ENCODE measurements around the gene KRT15.

DNA sequence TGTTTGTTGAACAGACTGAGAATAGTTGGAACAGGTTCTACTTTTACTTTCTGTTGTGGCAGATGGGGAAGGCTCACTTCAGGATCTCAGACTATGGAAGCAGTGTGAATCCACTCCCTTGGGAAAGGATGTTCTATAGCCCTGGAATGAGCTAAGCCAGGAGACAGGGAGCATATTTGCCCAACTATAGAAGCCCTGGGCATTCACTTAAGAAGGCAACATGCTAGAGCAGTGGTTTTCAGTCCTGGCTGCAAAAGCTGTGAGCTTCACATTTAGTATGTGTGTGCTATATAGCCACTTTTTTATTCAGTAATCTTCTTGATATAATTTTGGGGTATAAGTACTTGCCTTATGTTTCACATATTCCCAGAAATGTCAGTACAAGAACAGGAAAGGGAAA is 50.3 kb downstream of the KRT15 start:
- TF ChIP-seq EP300 (IDR thresholded peaks at IDR 0.05; ENCODE audit: borderline replicate concordance in 1 of 2, low read depth in 1 of 2, low read length in 1 of 2) (no peak), JUND (IDR thresholded peaks at IDR 0.05) (no peak), TAF1 (IDR thresholded peaks at IDR 0.05; ENCODE audit: borderline replicate concordance, low read depth, low read length) (no peak), POLR2AphosphoS5 (IDR thresholded peaks at IDR 0.05; ENCODE audit: low read depth, low read length) (no peak), MEF2A (IDR thresholded peaks at IDR 0.05; ENCODE audit: borderline replicate concordance, low read depth) (no peak), RFX5 (IDR thresholded peaks at IDR 0.05; ENCODE audit: low read length) (no peak), TCF12 (IDR thresholded peaks at IDR 0.05) (no peak), RCOR1 (IDR thresholded peaks at IDR 0.05; ENCODE audit: low read length) (no peak), YY1 (IDR thresholded peaks at IDR 0.05; ENCODE audit: low read depth) (no peak), CHD2 (IDR thresholded peaks at IDR 0.05; ENCODE audit: low read length, partially characterized antibody) (no peak), SMC3 (IDR thresholded peaks at IDR 0.05; ENCODE audit: low read depth, low read length) (no peak)
- TF ChIP-seq, protein P1, sequence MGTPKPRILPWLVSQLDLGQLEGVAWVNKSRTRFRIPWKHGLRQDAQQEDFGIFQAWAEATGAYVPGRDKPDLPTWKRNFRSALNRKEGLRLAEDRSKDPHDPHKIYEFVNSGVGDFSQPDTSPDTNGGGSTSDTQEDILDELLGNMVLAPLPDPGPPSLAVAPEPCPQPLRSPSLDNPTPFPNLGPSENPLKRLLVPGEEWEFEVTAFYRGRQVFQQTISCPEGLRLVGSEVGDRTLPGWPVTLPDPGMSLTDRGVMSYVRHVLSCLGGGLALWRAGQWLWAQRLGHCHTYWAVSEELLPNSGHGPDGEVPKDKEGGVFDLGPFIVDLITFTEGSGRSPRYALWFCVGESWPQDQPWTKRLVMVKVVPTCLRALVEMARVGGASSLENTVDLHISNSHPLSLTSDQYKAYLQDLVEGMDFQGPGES (IDR thresholded peaks at IDR 0.05; ENCODE audit: low read depth, low read length) = no peak
- TF ChIP-seq, protein P2, sequence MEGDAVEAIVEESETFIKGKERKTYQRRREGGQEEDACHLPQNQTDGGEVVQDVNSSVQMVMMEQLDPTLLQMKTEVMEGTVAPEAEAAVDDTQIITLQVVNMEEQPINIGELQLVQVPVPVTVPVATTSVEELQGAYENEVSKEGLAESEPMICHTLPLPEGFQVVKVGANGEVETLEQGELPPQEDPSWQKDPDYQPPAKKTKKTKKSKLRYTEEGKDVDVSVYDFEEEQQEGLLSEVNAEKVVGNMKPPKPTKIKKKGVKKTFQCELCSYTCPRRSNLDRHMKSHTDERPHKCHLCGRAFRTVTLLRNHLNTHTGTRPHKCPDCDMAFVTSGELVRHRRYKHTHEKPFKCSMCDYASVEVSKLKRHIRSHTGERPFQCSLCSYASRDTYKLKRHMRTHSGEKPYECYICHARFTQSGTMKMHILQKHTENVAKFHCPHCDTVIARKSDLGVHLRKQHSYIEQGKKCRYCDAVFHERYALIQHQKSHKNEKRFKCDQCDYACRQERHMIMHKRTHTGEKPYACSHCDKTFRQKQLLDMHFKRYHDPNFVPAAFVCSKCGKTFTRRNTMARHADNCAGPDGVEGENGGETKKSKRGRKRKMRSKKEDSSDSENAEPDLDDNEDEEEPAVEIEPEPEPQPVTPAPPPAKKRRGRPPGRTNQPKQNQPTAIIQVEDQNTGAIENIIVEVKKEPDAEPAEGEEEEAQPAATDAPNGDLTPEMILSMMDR (IDR thresholded peaks at IDR 0.05) = no peak
- TF ChIP-seq, protein P3, sequence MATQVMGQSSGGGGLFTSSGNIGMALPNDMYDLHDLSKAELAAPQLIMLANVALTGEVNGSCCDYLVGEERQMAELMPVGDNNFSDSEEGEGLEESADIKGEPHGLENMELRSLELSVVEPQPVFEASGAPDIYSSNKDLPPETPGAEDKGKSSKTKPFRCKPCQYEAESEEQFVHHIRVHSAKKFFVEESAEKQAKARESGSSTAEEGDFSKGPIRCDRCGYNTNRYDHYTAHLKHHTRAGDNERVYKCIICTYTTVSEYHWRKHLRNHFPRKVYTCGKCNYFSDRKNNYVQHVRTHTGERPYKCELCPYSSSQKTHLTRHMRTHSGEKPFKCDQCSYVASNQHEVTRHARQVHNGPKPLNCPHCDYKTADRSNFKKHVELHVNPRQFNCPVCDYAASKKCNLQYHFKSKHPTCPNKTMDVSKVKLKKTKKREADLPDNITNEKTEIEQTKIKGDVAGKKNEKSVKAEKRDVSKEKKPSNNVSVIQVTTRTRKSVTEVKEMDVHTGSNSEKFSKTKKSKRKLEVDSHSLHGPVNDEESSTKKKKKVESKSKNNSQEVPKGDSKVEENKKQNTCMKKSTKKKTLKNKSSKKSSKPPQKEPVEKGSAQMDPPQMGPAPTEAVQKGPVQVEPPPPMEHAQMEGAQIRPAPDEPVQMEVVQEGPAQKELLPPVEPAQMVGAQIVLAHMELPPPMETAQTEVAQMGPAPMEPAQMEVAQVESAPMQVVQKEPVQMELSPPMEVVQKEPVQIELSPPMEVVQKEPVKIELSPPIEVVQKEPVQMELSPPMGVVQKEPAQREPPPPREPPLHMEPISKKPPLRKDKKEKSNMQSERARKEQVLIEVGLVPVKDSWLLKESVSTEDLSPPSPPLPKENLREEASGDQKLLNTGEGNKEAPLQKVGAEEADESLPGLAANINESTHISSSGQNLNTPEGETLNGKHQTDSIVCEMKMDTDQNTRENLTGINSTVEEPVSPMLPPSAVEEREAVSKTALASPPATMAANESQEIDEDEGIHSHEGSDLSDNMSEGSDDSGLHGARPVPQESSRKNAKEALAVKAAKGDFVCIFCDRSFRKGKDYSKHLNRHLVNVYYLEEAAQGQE (IDR thresholded peaks at IDR 0.05; ENCODE audit: low read depth, low read length) = no peak

All from SK-N-SH (cell line).